Ureter (tissue), 1 donor: ENCODE data around the gene AP4E1. TPM values are rescaled to one million over a fixed set of nuclear protein-coding genes. Genes with fewer than 3 reads are reported as not detected.
A peak's percentile ranks its signal among the peaks of the same experiment; 100 is the strongest.
"Not testable (repeated sequence)": the region's sequence is repeated elsewhere in the genome, so short reads cannot be mapped to it uniquely, and the experiment has no call there.

ENCODE experiments used
- DNase-seq: peaks from one replicate; pipeline ENCODE4 v3.0.0-alpha.2; 2020; ENCODE audit warnings: low spot score
- total RNA-seq: library from RNA; stranded (reverse); gene quantifications from one replicate; pipeline ENCODE4 v1.2.4, GENCODE V29; 2023
- donor health status: DM: yes; HTN: yes; CAD: no.

Gene AP4E1
- total RNA-seq, 1 donor from 2014 or later = 12.4 TPM

GRCh38 chr15:51023499-51023898, 115.0 kb downstream of the AP4E1 start:
- DNase-seq = no peak

GRCh38 chr15:51024735-51025453, 116.4 kb downstream of the AP4E1 start:
- no peak for DNase-seq

GRCh38 chr15:51025454-51025846, 117.0 kb downstream of the AP4E1 start:
- DNase-seq = no peak

GRCh38 chr15:51030649-51031316, 122.3 kb downstream of the AP4E1 start:
- peak; percentile 63 for DNase-seq

- DNase-seq = not testable (repeated sequence)
Measured at GRCh38 chr15:51037474-51037873, 129.0 kb downstream of the AP4E1 start.

GRCh38 chr15:51038162-51038973, 129.9 kb downstream of the AP4E1 start:
- no peak for DNase-seq

GRCh38 chr15:51038974-51039319, 130.5 kb downstream of the AP4E1 start:
- DNase-seq = no peak

GRCh38 chr15:51044037-51044727, 135.7 kb downstream of the AP4E1 start:
- DNase-seq = no peak

- DNase-seq = no peak
Measured at GRCh38 chr15:51046016-51046415, 137.5 kb downstream of the AP4E1 start.

GRCh38 chr15:51046799-51047449, 138.4 kb downstream of the AP4E1 start:
- peak; percentile 74 for DNase-seq

GRCh38 chr15:51048308-51048707, 139.8 kb downstream of the AP4E1 start:
- DNase-seq = no peak

- no peak for DNase-seq
Measured at GRCh38 chr15:51049081-51049480, 140.6 kb downstream of the AP4E1 start.

GRCh38 chr15:51051776-51052175, 143.3 kb downstream of the AP4E1 start:
- DNase-seq = no peak

GRCh38 chr15:51053571-51053970, 145.1 kb downstream of the AP4E1 start:
- no peak for DNase-seq

GRCh38 chr15:51054535-51054934, 146.1 kb downstream of the AP4E1 start:
- no peak for DNase-seq

Other genes starting within 250 kb of the AP4E1 start
- 56.2 TPM for gene TRPM7, start 221.9 kb upstream of the AP4E1 start, total RNA-seq
- gene SPPL2A, start 143.0 kb upstream of the AP4E1 start, total RNA-seq = 144 TPM
- 20.6 TPM for gene TNFAIP8L3, start 186.2 kb downstream of the AP4E1 start, total RNA-seq